Ammon's horn (tissue), 1 donor: Measurements from ENCODE around the gene GRK5.
A peak's percentile ranks its signal among the peaks of the same experiment; 100 is the strongest.

ENCODE experiments used
- DNase-seq: peaks from one replicate; pipeline ENCODE4 v3.0.0-alpha.2; 2016; ENCODE audit warnings: low spot score

Gene GRK5

GRCh38 chr10:119198438-119198837, 8.9 kb upstream of the GRK5 start:
- no peak for DNase-seq

DNA sequence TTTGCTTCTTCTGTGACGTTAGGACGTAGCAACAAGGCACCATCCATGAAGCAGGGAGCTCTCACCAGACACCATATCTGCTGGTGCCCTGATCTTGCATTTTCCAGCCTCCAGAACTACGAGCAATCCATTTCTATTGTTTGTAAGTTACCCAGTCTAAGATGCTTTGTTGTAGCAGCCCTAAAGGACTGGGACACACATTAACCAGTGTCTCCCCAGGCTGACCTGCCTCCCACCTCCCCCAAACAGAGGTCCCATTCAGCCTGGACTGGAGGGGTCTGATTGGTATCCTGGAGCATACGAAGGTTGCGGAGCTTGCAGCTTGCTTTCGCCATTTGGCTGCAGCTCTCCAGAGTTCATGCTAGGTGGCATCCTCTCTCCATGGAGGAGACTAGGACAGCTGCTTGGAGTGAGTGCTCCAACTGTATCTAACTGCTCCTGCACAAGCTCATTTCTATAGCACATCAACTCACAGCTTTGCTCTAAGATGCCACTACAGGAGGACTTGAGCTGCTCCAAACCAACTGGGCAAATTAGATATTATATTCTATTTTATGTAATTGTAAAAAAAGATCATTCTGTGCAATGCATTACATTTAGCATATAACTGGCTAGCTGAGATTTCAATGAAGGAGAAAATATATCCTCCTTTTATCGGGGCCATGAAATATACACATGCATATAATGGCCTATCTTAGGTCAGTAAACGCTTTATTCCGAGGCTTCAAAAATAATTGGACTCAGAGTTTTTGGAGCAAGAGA, 8.0 kb upstream of the GRK5 start:
- peak; percentile 94 for DNase-seq

DNA sequence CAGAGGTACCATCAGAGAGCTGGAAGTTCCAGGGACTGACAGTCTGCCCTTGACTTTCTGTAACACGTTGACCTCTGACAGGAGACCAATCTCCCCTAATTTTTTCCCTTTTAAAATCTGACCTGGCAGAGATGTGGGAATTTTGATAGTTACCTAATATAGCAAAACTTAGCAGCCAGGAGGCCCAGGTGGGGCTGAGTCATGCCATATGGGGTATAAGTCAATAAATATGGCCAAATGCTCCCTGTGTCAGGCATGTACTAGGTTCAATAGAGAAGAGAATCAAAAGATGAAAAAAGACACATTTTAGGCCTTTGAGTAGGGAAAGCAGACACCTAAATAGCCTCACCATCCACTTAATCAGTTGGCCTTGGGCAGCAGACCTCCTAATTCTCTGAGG, 6.1 kb upstream of the GRK5 start:
- DNase-seq: no peak

DNA sequence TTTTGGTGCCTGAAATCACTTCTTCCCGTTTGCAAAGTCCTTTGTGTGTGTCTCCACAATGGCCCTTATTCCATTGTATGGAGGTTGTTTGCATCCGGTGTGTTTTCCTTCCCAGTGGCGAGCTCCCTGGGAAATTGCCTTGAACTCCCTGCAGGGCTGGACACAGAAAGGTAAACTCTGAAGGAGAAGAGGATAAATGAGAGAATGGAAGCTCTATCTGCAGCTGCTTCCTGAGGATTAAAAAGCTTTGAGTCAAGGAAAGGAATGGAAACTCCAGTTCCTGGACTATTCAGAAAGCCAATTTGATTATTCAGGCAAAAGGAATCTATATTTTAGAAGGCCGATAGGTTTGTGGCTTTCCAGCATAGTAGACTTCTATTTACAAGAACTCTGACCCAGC, 4.4 kb upstream of the GRK5 start:
- no peak for DNase-seq

- peak; percentile 48 for DNase-seq
These were observed 1.3 kb upstream of the GRK5 start for GRCh38 chr10:119205894-119206602.

GRCh38 chr10:119206603-119207365, 587 bp upstream of the GRK5 start:
- DNase-seq: peak; percentile 58

DNA sequence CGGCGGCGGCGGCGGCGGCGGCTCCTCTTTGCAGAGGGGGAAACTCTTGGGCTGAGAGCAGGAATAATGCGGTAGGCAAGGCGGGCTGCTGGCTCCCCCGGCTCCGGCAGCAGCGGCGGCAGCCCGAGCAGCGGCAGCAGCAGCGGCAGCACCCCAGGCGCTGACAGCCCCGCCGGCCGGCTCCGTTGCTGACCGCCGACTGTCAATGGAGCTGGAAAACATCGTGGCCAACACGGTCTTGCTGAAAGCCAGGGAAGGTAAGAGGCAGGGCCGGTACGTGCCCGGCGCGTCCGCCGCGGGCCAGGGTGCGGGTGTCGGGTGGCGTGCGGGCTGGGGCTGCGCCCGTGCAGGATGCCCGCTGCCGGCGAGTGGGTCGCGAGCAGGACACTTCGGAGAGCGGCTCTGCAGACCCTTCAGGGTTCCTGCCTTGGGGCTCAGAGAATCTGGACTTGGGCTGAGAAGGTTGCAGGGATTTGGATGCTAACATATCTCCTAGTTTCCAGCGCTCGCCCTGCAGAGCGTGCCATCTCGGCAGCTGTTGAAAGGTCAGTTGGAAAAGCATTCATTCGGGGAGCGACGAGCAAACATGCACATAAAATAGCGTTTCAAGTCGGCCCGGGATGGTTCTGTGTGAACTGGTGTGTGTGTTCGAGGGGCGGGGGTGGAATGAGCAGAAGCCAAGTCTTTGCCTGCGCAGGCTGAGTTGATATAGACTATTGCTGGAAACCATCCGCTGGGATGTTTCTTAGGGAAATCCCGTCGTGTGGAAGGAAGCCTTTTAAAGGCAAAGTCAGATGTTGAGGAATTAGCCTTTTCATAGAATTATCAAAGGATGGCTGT, 562 bp downstream of the GRK5 start:
- peak; percentile 55 for DNase-seq

- no peak for DNase-seq
These were observed 1.2 kb downstream of the GRK5 start for GRCh38 chr10:119208553-119208940.

GRCh38 chr10:119209035-119209735, 1.8 kb downstream of the GRK5 start:
- DNase-seq: peak; percentile 68

DNA sequence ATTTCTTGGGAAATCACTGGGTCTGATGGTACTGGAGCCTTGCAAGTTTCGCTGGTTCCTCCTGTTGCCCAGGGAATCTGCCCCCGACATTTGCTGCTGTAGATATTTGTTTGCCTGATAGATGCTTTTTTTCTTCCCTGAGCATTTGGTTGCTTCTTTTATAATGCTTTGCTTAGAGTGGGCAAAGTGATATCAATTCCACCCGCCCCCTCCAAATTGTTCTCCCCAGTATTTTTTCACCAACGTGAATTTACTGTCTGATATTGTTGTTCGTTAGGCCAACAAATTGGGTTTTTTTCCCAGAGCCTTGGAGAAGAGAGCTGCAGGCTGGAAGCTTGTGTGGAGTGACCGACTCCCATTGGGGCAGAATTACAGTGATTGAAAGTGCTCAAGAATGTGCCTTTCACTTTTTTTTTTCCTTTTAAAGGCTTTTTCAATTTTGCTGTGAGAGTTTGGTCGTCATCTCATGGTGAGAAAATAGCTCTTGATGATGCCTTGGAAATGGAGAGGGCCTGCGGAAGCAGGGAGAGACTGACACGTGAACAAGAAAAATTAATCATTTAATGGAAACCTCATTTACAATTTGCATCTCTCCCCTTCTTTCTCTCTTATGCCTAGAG, 2.5 kb downstream of the GRK5 start:
- no peak for DNase-seq

DNA sequence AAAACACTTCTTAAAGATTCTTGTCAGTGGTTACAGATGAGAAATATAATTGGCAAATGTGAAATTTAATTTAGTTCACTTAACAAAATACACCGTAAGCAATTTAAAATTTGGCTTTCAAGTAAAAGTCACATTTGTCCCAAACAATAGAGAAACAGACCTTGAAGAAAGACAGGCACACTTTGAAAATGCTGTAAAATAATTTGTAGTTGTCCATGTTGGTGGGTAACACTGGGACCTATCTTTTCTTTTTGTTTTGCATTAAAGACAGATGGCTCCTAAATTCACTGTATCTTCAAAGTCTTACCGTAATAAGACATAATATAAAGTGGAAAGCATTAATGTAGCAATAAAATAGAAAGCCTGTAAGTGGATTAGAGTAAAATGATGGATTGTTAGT, 3.3 kb downstream of the GRK5 start:
- no peak for DNase-seq

DNA sequence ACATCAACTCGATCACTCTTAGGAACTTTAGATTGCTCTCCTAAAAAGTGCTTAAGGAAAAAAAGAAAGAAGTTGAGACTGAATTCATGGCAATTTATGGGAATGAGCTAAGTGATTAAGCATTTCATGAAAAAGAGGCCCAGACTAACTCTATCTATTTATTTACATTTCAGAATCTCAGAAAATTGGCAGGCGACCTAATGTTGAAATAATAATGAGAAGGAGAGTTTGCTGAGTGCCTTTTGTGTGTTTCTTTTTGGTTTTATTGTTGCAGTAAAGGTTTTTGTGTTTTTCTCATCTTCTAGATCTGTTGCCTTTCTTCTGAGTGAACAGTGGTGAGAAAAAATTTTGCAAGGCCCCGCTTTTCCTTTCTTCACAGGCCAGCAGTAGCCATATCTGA, 3.8 kb downstream of the GRK5 start:
- no peak for DNase-seq

DNA sequence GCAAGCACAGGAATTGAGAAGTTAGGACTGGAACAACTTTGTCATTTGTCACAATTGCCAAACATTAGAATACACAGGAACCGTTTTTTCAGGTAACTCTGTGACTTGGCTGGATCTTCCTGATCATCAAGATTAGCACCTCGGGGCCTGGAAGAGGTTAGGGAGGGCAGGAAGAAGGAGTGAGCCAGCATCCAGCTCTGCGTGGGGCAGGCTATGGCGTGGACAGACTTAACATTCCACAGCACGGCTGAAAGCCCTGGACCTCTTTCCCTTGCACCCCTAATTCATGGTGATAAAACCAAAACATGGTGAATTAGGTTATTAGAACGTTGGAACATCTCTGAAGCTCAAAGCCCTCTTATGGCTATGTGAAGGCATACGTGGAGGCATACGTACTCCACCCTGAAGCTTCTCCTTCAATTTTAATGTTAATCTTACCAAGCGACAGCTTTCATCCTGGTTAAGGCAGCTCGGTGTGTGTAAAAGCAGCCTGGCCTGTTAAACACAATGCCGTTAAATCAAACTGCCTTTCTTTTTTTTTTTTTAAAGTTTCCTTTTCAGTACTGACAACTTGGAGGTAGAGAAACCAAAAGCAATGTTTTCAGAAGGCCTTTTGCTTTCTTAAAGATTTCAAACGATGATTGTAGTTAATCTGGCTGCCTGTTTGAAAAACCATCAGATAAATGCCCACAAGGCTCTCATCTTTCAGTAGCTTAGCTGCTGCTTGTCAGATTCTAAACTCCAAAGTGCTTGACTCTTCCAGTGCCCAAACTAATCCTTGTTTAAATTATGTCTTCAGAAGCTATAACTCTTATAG, 4.5 kb downstream of the GRK5 start:
- no peak for DNase-seq

DNA sequence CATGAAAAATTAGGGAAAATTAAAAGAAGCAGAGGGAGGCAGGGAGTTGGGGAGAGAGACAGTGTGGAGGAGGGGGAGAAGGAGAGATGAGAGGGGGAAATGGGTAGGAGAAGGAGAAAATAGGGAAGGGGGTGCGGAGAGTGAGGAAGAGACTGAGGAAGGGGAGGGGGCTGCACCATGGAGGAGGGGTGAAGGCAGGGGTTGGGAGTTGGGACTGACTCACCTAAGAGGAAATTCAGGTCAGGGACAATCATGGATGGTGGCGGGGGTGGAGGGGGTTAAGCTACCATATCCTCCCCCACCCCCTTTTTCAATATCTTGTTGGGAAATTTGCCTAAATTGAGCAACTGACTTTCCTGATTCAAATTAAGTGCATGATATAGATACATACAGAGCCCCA, 8.0 kb downstream of the GRK5 start:
- DNase-seq: no peak

GRCh38 chr10:119216127-119216526, 8.8 kb downstream of the GRK5 start:
- no peak for DNase-seq

DNA sequence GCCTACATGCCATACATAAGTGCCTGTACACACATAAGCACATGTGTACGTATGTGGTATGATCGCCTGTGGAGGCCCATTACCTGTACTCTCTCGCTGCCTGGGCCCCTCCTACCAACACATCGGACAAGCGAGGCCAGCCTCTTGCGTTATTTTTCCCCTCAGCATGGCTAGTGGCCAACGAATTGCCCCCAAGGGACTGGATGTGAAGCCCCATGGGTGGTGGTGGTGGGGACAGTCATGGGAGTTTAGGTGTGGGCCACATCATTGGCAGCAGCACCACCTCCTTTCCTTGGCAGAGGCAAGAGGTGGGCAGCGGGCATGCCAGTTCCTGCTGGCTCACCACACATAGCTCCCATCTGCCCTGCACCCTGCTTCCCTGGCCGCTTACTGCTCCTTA, 10.0 kb downstream of the GRK5 start:
- DNase-seq: no peak

GRCh38 chr10:119217991-119218490, 10.7 kb downstream of the GRK5 start:
- no peak for DNase-seq

DNA sequence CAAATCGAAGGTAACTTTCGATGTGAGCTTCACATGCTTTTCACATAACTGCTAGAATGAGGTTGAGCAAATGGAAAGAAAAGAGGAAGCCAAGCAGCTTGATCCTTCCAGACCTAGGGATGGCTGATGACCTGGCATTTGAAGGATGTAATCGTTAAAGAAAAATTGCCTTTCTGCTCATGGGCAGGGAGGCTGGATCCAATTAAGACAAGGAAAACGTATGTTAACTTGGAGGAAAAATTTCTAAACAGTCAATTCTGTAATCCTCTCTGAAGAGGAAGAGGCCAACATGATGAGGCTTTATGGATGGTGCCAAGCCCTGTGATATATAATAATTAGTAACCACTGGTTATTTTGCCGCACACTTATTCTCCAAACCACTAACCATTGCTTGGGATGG, 12.5 kb downstream of the GRK5 start:
- no peak for DNase-seq

DNA sequence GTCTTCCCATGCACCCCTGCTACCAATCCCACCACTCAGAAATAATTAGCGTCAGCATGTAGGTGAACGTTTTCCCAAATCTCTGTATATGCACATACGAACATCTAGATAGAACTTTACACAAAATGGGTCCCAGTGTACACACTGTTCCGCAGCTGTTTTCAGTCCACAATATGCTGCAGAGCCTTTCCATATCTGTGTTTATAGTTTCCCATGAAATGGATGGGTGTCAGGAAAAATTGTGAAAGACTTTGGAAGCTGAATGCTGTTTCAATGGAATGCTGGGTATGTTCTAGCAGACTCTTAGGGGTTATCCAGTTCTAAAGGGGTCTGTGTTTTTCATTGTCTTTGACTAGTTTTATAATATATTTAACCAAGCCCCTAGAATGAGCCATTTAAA, 13.8 kb downstream of the GRK5 start:
- DNase-seq: no peak

DNA sequence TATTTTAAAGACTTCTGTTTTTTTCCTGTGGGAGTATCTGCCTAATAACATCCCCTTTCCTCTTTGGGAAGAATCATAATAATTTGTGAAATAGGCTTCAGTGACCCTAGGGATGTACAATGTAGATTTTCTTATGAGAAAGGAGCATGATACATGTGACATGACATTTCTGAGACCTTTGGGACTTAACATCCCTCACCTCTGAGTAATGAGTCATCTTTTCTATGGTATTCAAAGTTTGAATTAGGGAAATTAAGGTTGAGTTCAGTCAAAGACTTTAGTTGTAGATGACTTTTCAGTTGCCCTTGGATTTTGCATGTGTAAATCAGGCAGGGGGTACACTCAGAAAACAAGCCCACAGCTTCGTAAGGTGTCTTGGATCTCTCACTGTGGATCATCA, 14.3 kb downstream of the GRK5 start:
- DNase-seq: no peak
